Thymus (tissue), 11 donors: ENCODE data around the gene COBL. TPM values are rescaled to one million over a fixed set of nuclear protein-coding genes. Genes with fewer than 3 reads are reported as not detected.

ENCODE experiments used
- DNase-seq, 9 donors: peaks; one replicate each; pipeline ENCODE4 v3.0.0-alpha.2; 2013; ENCODE audit warnings: low spot score in 9 of 9, low read depth in 6 of 9, missing footprints in 1 of 9
- H3K27ac ChIP-seq, 2 donors: one replicate each; pipeline ENCODE4 v1.5.1; 2013; ENCODE audit warnings: control low read depth in 1 of 2, low read depth in 1 of 2, low read length in 1 of 2, mild to moderate bottlenecking in 1 of 2, moderate library complexity in 1 of 2
- H3K27me3 ChIP-seq, 2 donors: one replicate each; pipeline ENCODE4 v1.5.1; 2013; ENCODE audit warnings: low read length in 1 of 2; ENCODE audit not compliant: control insufficient read depth in 2 of 2, insufficient read depth in 1 of 2
- H3K36me3 ChIP-seq, 2 donors: one replicate each; pipeline ENCODE4 v1.5.1; 2013; ENCODE audit warnings: low read length in 1 of 2, mild to moderate bottlenecking in 1 of 2, moderate library complexity in 1 of 2; ENCODE audit not compliant: control insufficient read depth in 2 of 2, insufficient read depth in 2 of 2
- H3K4me1 ChIP-seq, 2 donors: one replicate each; pipeline ENCODE4 v1.5.1; 2013; ENCODE audit warnings: low read length in 2 of 2; ENCODE audit not compliant: control insufficient read depth in 2 of 2, insufficient read depth in 2 of 2
- H3K4me3 ChIP-seq, 2 donors: one replicate each; pipeline ENCODE4 v1.5.1; 2013; ENCODE audit warnings: low read length in 2 of 2, control low read depth in 1 of 2, mild to moderate bottlenecking in 1 of 2
- H3K9me3 ChIP-seq, 2 donors: one replicate each; pipeline ENCODE4 v1.5.1; 2013; ENCODE audit warnings: low read length in 1 of 2, mild to moderate bottlenecking in 1 of 2; ENCODE audit not compliant: control insufficient read depth in 2 of 2, insufficient read depth in 1 of 2
- WGBS: extraction: QIAGEN DNeasy Blood & Tissue Kit; methylation state at CpG from one replicate; pipeline ENCODE4 v1.1.7; 2013; 5-methylcytosine and 5-hydroxymethylcytosine counted together
- polyA plus RNA-seq: library from polyadenylated mRNA; stranded (reverse); fragments of 200-250 nt; gene quantifications from one replicate; pipeline ENCODE4 v1.2.3, GENCODE V29; 2013
- total RNA-seq: library from RNA; stranded (reverse); fragments of 120-200 nt; gene quantifications from one replicate; pipeline ENCODE4 v1.2.4, GENCODE V29; 2013
- donor health status: healthy.

Gene COBL
- total and polyA plus RNA-seq, 2 donors: 0.66 to 2.0 TPM

- 88% methylated on average over 8 of the region's 8 CpGs for WGBS
- H3K9me3 ChIP-seq: no peaks in the 10 kb centered on the region
- DNase-seq: no peak
- H3K4me1 ChIP-seq: peaks cover 0 to 3% of the 10 kb centered on the region in 2 donors
- no peak overlapping the region for H3K4me3 ChIP-seq
- no peaks in the 10 kb centered on the region for H3K36me3 ChIP-seq
- H3K27ac ChIP-seq: no peak overlapping the region
- H3K27me3 ChIP-seq: no peaks in the 10 kb centered on the region
These were observed 186.8 kb downstream of the COBL start for GRCh38 chr7:51129527-51130472.

GRCh38 chr7:51128545-51129435 lies 187.8 kb downstream of the COBL start:
- Histone ChIP-seq H3K36me3 (no peaks in the 10 kb centered on the region), H3K4me1 (peaks cover 5 to 9% of the 10 kb centered on the region in 2 donors), H3K27ac (no peak overlapping the region), H3K27me3 (no peaks in the 10 kb centered on the region), H3K9me3 (no peaks in the 10 kb centered on the region), H3K4me3 (no peak overlapping the region)
- 92% methylated on average over 16 of the region's 16 CpGs for WGBS
- no peak for DNase-seq

- Histone ChIP-seq H3K9me3 (no peaks in the 10 kb centered on the region), H3K36me3 (no peaks in the 10 kb centered on the region), H3K27me3 (no peaks in the 10 kb centered on the region), H3K27ac (no peak overlapping the region), H3K4me1 (peaks cover 9 to 20% of the 10 kb centered on the region in 2 donors), H3K4me3 (no peak overlapping the region)
- WGBS: 63% methylated on average over 3 of the region's 3 CpGs
- no peak for DNase-seq
These were observed 189.0 kb downstream of the COBL start for GRCh38 chr7:51127618-51127904.

GRCh38 chr7:51126813-51127617 lies 189.6 kb downstream of the COBL start:
- H3K9me3 ChIP-seq: no peaks in the 10 kb centered on the region
- H3K4me3 ChIP-seq: no peak overlapping the region
- no peak for DNase-seq
- no peak overlapping the region for H3K27ac ChIP-seq
- peaks cover 13 to 25% of the 10 kb centered on the region in 2 donors for H3K4me1 ChIP-seq
- 97% methylated on average over 19 of the region's 19 CpGs for WGBS
- no peaks in the 10 kb centered on the region for H3K36me3 ChIP-seq
- no peaks in the 10 kb centered on the region for H3K27me3 ChIP-seq

GRCh38 chr7:51126324-51126723 lies 190.3 kb downstream of the COBL start:
- no peaks in the 10 kb centered on the region for H3K9me3 ChIP-seq
- no peak overlapping the region for H3K27ac ChIP-seq
- H3K4me3 ChIP-seq: no peak overlapping the region
- no peaks in the 10 kb centered on the region for H3K36me3 ChIP-seq
- H3K27me3 ChIP-seq: no peaks in the 10 kb centered on the region
- WGBS: 99% methylated on average over 5 of the region's 5 CpGs
- no peak for DNase-seq
- peaks cover 14 to 32% of the 10 kb centered on the region in 2 donors for H3K4me1 ChIP-seq

GRCh38 chr7:51124321-51124720 lies 192.3 kb downstream of the COBL start:
- no peak overlapping the region for H3K4me3 ChIP-seq
- no peak overlapping the region for H3K27ac ChIP-seq
- peaks cover 19 to 36% of the 10 kb centered on the region in 2 donors for H3K4me1 ChIP-seq
- WGBS: 75% methylated on average over 4 of the region's 4 CpGs
- no peaks in the 10 kb centered on the region for H3K36me3 ChIP-seq
- no peaks in the 10 kb centered on the region for H3K9me3 ChIP-seq
- no peak for DNase-seq
- H3K27me3 ChIP-seq: no peaks in the 10 kb centered on the region

- no peaks in the 10 kb centered on the region for H3K27me3 ChIP-seq
- H3K4me1 ChIP-seq: peaks cover 19 to 36% of the 10 kb centered on the region in 2 donors
- DNase-seq: peak in 1 of 9 donors; percentile 50
- no peak overlapping the region for H3K4me3 ChIP-seq
- peak overlapping the region; percentile 54 to 77 for H3K27ac ChIP-seq
- no peaks in the 10 kb centered on the region for H3K9me3 ChIP-seq
- no peaks in the 10 kb centered on the region for H3K36me3 ChIP-seq
- 90% methylated on average over 3 of the region's 3 CpGs for WGBS
These were observed 193.1 kb downstream of the COBL start for GRCh38 chr7:51123322-51124019.

- peak overlapping the region; percentile 13 to 18 for H3K4me3 ChIP-seq
- H3K27ac ChIP-seq: peak overlapping the region; percentile 90 to 93
- peak in 4 of 9 donors; percentile 35 to 73 (median 42) for DNase-seq
- H3K27me3 ChIP-seq: no peaks in the 10 kb centered on the region
- H3K4me1 ChIP-seq: peaks cover 19 to 36% of the 10 kb centered on the region in 2 donors
- H3K9me3 ChIP-seq: no peaks in the 10 kb centered on the region
- WGBS: 2% methylated on average over 9 of the region's 9 CpGs
- no peaks in the 10 kb centered on the region for H3K36me3 ChIP-seq
These were observed 194.6 kb downstream of the COBL start for GRCh38 chr7:51121931-51122425.
